OCI-M2 (cell line): ENCODE data around the gene MGAT1.
"Not testable (repeated sequence)": the region's sequence is repeated elsewhere in the genome, so short reads cannot be mapped to it uniquely, and the experiment has no call there.

Experiments used
- DNase-seq: peaks from one replicate; lab custom pipeline; 2025; ENCODE audit not compliant: unreplicated experiment; lab: John Stamatoyannopoulos, UW

The MGAT1 gene

DNA sequence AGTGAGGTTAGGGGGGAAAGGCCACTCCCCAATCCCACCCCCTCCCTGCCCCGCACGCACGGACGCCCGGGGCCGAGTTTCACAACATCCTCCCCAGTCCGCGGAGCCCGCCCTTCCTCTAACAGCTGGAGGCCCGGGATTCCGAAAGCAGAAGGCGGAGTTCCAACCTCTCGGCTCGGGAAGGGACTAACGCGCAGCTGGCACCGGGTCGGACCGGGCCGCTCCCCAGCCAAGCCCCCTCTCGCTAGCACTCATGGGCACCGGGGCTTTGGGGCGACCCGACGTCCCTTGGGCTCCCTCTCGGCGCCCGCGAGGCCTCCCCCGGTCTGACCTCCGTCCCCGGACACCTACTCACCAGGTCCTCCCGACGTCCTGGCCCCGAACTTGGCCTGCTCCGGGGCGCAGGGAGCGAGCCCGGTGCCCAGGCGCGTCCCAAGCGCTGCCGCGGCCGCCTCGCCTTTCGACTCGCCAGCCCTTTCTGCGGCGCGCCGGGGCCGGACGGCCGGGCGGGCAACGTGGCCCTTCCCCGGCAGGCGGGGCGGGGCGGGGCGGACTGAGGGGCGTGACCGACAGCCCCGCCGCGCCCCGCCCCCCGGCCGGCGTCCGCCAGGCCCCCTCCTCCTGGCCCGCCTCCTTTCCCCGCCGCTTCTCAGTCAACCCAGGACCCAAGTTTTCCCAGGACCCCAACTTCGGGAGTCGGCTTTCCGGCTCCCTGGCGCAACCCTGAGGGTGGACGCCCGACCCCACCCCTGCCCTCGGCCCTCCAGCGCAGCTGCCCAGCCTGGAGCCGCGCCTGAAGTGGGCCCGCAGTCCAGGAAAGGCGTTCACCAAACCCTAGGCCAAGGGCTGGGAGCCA lies at the start of gene MGAT1:
Gene MGAT1, minus strand, starts transcription at position 482 of the 856 bp plus-strand sequence. CDS start 9,835 bp downstream, outside the sequence.
- DNase-seq = no peak

- no peak for DNase-seq
Observed at GRCh38 chr5:180850434-180851078, 48.0 kb upstream of the MGAT1 start.

DNA sequence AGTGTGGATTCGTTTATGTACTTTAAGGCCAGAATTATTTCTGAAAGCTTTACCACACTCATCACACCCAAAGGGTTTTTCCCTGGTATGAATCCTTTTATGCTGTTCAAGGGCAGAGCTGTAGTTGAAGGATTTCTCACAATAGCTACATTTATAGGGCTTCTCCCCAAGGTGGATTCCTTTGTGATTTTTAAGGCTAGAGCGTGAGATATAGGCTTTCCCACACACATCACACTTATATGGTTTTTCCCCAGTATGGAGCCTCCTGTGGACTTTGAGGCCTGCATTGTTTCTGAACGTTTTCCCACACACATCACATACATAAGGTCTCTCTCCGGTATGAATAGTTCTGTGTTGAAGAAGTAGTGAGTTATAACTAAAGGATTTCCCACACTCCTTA lies 47.2 kb upstream of the MGAT1 start:
- no peak for DNase-seq

GRCh38 chr5:180848878-180849277 lies 46.3 kb upstream of the MGAT1 start:
- DNase-seq = no peak

DNA sequence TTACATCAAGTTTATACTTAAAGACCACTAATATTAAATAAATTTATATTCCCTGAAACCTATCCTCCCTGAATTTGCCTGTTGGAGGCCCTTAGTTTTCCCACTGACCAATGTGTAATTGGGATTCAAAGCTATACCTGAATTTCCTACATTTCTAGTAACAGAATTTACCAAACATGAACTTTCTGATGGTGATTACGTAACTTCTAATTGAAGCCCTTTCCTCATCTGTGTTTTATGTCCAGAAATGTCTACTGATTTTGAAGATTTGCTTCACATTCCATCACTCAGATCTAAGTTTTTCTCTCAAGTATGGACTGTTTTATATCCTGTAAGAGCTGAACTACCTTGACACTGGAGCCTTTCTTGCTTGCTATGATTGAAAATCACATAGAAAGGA lies 45.7 kb upstream of the MGAT1 start:
- no peak for DNase-seq

DNA sequence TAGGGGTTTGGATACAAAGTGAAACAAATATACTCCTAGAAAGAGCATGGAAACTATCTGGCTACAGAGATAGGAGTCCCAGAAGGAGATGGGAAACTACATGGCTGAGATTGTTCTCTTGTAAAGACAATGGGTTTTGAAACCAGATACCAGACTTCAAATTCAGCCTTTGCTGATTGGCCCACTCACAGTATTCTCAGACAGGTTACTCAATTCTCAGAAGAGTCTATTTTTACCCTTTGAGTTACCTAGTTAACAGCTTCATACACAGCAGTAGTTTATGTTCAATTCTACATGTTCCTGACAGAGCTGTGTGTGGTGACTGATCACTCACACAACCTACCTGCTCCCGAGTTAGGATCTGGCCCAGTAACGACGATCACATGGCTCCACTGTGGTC lies 44.4 kb upstream of the MGAT1 start:
- no peak for DNase-seq

DNA sequence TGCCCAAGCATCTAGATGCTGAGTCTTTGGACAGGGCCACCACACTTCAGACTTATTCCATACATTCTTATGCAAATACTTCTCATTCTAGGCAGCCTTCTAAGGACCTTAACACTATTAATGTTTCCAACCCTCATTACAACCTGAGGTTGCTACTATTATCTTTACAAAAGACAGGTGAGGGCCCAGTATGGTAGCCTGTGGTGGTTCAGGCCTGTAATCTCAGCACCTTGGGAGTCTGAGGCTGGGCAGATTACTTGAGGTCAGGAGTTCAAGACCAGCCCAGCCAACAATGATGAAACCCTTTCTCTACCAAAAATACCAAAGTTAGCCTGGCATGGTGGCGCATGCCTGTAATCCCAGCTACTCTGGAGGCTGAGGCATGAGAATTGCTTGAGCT lies 42.3 kb upstream of the MGAT1 start:
- no peak for DNase-seq

DNA sequence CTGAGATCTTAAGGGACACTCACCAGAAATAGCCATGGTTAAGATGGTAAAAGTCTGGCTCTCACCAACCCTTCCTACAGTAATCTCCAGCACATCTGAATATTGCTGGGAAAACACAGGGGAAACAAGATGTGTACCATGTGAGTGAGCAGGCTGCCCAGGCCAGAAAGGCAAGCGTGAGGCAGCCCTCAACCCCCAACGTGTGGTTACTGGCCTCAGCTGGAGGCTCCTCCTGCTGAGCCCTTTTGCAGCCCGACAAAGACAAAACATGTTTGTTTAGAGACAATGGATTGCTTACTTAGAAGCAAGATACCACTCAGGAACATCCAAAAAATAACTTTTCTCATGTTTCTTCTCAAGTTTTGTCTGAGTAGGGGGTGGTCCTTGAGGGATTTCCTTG lies 41.8 kb upstream of the MGAT1 start:
- no peak for DNase-seq

DNA sequence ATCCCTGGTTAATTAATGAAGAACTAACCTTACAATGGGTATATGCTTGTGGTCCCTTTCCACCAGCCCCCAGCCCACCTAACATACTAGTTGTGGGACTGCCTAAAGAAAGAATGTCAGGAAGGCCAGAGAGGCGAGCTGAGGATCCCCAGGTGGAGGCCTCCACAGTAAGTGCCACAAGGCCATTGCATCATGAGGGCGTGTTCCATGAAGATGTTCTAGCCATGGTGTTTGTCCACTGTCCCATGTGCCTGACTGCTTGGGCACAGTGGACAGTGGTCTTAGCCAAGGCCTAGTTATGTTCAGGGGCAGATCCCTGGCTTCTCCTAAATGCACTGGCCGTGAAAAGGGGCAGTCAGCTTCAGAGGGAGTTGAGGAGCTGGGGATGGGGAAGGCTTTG lies 37.3 kb upstream of the MGAT1 start:
- no peak for DNase-seq

DNA sequence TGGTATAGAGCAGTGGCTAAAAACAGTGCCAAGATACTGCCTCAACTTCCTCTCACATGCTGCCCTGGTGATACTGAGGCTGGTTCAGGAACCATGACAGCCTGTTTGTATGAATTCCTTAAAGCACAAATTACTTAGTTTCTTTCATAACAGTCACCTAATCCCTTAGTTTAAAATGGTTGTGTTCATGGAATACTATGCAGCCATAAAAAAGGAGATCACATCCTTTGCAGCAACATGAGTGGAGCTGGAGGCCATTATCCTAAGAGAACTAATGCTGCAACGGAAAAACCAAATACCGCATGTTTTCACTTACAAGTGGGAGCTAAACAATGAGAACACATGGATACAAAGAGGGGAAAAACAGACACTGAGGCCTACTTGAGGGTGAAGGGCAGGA lies 36.6 kb upstream of the MGAT1 start:
- DNase-seq = no peak

DNA sequence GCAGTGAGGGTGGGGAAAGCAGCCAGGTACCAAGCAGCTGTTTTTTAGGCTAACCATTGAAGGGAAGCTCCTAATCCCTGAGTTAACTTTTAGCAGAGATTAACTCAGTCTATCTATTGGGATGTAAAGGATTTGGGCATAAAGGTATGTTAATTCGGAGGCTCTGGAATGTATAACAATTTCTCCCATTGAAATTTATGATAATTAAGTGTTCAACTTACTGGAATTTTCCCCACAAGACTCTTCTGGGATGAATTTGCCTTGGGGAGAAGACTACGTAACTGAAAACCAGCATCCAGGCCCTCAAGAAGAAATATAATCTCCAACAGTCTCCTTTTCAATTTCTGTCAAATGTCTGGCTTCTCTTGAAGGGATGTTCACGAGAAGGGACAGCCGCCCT lies 34.9 kb upstream of the MGAT1 start:
- DNase-seq = no peak

- no peak for DNase-seq
Observed at GRCh38 chr5:180832638-180833068, 30.0 kb upstream of the MGAT1 start.

DNA sequence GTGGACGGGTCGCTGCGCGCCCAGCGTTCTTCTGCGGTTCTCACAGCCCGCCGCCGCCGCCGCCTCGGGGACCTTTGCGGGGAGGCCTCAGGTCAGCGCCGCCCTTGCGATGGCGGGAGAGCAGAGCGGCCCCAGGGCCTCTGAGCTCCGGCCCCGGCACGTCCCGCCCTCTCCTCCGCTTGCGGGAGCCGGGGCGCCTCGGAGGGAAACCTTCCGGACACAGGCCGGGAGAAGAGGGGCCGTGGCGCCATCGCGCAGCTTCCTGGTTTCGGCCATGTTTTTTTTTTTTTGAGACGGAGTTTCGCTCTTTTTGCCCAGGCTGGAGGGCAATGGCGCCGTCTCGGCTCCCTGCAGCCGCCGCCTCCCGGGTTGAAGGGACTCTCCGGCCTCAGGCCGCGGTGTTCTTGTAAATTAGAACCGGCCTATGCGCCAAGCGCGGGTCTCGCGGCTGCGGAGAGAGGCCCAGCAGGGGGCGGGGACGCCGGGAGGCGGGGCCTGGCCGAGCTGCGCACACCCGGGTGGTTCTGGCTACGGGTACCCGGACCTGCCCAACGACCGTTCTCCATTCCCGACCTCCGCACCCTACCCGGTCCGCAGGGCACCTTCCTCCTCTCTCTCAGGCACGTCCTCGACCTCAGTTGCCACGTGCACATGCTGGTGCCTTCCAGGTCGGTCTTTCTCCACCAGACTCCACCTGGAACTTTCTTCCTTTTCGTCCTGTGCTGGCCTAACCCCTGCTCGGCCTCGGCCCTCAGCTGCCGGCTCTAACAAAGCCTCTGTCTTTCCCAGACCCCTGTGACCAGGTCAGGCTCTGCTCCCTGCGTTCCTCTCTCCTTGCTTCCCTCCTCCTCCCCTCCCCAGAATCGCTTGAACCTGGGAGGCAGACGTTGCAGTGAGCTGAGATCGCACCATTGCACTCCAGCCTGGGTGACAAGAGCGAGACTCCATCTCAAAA lies 28.8 kb upstream of the MGAT1 start:
- no peak for DNase-seq

- no peak for DNase-seq
Observed at GRCh38 chr5:180830253-180831138, 27.9 kb upstream of the MGAT1 start.

GRCh38 chr5:180829726-180830125 lies 27.1 kb upstream of the MGAT1 start:
- DNase-seq = no peak

- not testable (repeated sequence) for DNase-seq
Observed at GRCh38 chr5:180828756-180829531, 26.3 kb upstream of the MGAT1 start.

DNA sequence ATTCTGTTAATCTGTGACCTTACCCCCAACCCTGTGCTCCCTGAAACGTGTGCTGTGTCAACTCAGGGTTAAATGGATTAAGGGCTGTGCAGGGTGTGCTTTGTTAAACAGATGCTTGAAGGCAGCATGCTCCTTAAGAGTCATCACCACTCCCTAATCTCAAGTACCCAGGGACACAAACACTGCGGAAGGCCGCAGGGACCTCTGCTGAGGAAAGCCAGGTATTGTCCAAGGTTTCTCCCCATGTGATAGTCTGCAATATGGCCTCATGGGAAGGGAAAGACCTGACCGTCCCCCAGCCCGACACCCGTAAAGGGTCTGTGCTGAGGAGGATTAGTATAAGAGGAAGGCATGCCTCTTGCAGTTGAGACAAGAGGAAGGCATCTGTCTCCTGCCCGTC lies 24.8 kb upstream of the MGAT1 start:
- DNase-seq = not testable (repeated sequence)

GRCh38 chr5:180825768-180826525 lies 23.3 kb upstream of the MGAT1 start:
- no peak for DNase-seq
